Measurements from ENCODE around the gene MYH14. TPM values are rescaled to one million over a fixed set of nuclear protein-coding genes. Genes with fewer than 3 reads are reported as not detected.

MYH14 gene
- total and polyA plus RNA-seq, 12 donors = 0.22 to 8.5 (median 3.1) TPM

DNA sequence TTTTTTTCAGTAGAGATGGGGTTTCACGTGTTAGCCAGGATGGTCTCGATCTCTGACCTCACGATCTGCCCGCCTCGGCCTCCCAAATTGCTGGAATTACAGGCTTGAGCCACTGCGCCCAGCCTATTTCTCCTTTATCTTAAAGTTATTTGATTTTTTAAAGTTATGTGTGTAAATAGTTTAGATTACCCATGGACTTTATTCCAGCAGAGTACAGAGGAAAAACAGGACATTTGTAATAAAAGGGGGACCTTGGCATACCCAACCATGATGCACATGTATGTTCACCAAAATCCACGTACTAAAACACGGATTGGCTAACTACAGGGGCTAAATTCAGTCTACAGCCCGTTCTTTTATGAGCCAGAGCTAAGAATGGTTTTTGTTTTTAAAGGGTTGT lies 26.6 kb upstream of the MYH14 start:
- no peak overlapping the region for H3K27ac ChIP-seq
- 82 to 85% (median 85%) methylated on average over 9 of the region's 9 CpGs for WGBS, 4 donors
- TF ChIP-seq, protein P1, sequence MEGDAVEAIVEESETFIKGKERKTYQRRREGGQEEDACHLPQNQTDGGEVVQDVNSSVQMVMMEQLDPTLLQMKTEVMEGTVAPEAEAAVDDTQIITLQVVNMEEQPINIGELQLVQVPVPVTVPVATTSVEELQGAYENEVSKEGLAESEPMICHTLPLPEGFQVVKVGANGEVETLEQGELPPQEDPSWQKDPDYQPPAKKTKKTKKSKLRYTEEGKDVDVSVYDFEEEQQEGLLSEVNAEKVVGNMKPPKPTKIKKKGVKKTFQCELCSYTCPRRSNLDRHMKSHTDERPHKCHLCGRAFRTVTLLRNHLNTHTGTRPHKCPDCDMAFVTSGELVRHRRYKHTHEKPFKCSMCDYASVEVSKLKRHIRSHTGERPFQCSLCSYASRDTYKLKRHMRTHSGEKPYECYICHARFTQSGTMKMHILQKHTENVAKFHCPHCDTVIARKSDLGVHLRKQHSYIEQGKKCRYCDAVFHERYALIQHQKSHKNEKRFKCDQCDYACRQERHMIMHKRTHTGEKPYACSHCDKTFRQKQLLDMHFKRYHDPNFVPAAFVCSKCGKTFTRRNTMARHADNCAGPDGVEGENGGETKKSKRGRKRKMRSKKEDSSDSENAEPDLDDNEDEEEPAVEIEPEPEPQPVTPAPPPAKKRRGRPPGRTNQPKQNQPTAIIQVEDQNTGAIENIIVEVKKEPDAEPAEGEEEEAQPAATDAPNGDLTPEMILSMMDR (IDR thresholded peaks at IDR 0.05) = no peak
- no peak for TF ChIP-seq POLR2A (IDR thresholded peaks at IDR 0.05)
- H3K36me3 ChIP-seq (replicated peaks in 1 of 2) = no peaks in the 10 kb centered on the region
- H3K27me3 ChIP-seq = peaks cover 5% of the 10 kb centered on the region
- no peaks in the 10 kb centered on the region for H3K4me1 ChIP-seq (replicated peaks in 1 of 2)
- H3K9me3 ChIP-seq (replicated peaks in 1 of 3) = no peaks in the 10 kb centered on the region
- DNase-seq = no peak
- intact Hi-C loops (cut with DNase I) = no loop called here
- no peak overlapping the region for H3K4me3 ChIP-seq

DNA sequence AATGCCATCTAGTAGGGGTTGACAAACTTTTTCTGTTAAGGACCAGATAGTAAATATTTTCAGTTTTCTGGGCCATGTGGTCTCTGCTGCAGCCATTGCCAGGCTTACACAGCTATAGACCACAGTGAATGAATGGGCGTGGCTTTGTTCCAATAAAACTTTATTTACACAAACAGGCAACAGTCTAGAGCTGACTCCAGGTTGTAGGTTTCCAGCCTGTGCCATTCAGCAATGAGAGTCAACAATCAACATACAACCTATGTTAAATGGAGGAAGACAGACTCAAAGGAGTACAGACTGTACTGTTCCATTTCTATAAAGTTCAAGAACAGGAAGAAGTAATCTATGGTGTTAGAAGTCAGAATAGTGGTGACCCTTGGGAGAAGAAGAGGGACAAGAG lies 25.1 kb upstream of the MYH14 start:
- intact Hi-C loops (cut with DNase I) = no loop called here
- no peak overlapping the region for H3K27ac ChIP-seq
- H3K27me3 ChIP-seq = peaks cover 5% of the 10 kb centered on the region
- no peak for DNase-seq
- 52 to 58% (median 56%) methylated on average over 1 of the region's 1 CpG for WGBS, 4 donors
- no peak overlapping the region for H3K4me3 ChIP-seq
- TF ChIP-seq, protein P1 (IDR thresholded peaks at IDR 0.05) = no peak
- no peak for TF ChIP-seq POLR2A (IDR thresholded peaks at IDR 0.05)
- no peaks in the 10 kb centered on the region for H3K36me3 ChIP-seq (replicated peaks in 1 of 2)
- H3K4me1 ChIP-seq (replicated peaks in 1 of 2) = no peaks in the 10 kb centered on the region
- no peaks in the 10 kb centered on the region for H3K9me3 ChIP-seq (replicated peaks in 1 of 3)

DNA sequence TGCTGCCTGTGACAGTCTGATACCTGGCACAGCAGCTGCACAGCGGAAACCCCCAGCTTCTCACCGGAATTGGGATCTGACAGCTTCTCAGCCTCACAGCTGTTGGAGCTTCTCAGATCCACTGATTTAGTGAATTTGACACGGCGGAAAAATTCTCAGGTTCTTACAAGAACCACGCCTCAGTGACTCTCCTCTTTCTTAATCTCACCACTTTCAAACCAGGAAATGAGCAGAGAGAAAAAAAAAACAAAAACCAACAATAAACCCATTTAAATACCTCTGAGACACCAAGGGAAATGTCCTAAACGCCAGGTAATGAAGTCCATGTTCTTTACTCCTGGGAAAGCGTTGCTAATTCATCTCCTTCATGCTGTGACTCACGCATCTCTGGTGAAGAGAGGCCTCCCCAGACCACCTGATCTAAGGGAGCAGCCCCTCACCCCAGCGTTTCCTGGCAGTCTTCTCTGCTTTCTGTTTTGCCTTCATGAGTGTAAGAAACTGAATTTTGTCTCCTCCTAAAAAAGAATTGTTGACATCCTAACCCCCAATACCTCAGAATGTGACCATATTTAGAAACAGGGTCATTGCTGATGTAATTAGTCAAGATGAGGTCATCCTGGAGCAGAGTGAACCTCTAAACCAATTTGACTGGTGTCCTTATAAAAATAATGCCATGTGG lies 24.4 kb upstream of the MYH14 start:
- Histone ChIP-seq H3K4me3 (no peak overlapping the region), H3K27ac (no peak overlapping the region), H3K36me3 (replicated peaks in 1 of 2) (no peaks in the 10 kb centered on the region), H3K27me3 (peaks cover 5% of the 10 kb centered on the region), H3K9me3 (replicated peaks in 1 of 3) (no peaks in the 10 kb centered on the region), H3K4me1 (replicated peaks in 1 of 2) (no peaks in the 10 kb centered on the region)
- 37 to 51% (median 42%) methylated on average over 9 of the region's 9 CpGs for WGBS, 4 donors
- intact Hi-C loops (cut with DNase I) = no loop called here
- DNase-seq = no peak
- TF ChIP-seq, protein P1 (IDR thresholded peaks at IDR 0.05) = no peak
- no peak for TF ChIP-seq POLR2A (IDR thresholded peaks at IDR 0.05)

DNA sequence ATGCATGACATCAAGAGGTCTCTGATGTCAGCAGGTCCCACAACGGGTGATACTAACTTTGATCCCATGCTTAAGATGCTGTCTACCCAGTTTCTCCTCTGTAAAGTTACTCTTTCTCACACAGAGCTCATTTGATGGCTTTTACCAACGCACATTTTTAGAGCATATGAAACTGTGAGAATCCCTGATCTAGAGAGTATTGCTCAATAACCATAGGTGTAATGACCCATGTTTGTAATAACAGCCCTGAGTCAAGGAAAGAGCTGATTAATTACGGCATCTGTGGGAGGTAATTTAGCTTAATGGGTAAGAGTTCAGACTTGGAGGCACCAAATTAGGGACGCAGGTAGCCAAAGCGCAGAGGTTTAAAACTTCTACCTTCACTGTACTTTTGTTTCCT lies 22.3 kb upstream of the MYH14 start:
- TF ChIP-seq, protein P1 (IDR thresholded peaks at IDR 0.05) = no peak
- TF ChIP-seq POLR2A (IDR thresholded peaks at IDR 0.05) = no peak
- 59 to 71% (median 70%) methylated on average over 5 of the region's 5 CpGs for WGBS, 4 donors

More for the DNA sequence above, 22.3 kb upstream of the MYH14 start:
- H3K36me3 ChIP-seq (replicated peaks in 1 of 2) = no peaks in the 10 kb centered on the region
- DNase-seq = no peak
- intact Hi-C loops (cut with DNase I) = no loop called here
- H3K9me3 ChIP-seq (replicated peaks in 1 of 3) = no peaks in the 10 kb centered on the region
- no peak overlapping the region for H3K4me3 ChIP-seq
- peaks cover 5% of the 10 kb centered on the region for H3K27me3 ChIP-seq
- H3K27ac ChIP-seq = no peak overlapping the region
- no peaks in the 10 kb centered on the region for H3K4me1 ChIP-seq (replicated peaks in 1 of 2)
